ENCODE results near the gene LAMA2. TPM values are rescaled to one million over a fixed set of nuclear protein-coding genes. Genes with fewer than 3 reads are reported as not detected.

LAMA2 gene
- total RNA-seq, 1 donor from 2014 or later, result 1.4 TPM

- H3K36me3 ChIP-seq (ENCODE audit: control insufficient read depth, insufficient read depth, low read length), result no peaks in the 10 kb centered on the region
- TF ChIP-seq, protein P1, sequence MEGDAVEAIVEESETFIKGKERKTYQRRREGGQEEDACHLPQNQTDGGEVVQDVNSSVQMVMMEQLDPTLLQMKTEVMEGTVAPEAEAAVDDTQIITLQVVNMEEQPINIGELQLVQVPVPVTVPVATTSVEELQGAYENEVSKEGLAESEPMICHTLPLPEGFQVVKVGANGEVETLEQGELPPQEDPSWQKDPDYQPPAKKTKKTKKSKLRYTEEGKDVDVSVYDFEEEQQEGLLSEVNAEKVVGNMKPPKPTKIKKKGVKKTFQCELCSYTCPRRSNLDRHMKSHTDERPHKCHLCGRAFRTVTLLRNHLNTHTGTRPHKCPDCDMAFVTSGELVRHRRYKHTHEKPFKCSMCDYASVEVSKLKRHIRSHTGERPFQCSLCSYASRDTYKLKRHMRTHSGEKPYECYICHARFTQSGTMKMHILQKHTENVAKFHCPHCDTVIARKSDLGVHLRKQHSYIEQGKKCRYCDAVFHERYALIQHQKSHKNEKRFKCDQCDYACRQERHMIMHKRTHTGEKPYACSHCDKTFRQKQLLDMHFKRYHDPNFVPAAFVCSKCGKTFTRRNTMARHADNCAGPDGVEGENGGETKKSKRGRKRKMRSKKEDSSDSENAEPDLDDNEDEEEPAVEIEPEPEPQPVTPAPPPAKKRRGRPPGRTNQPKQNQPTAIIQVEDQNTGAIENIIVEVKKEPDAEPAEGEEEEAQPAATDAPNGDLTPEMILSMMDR (IDR thresholded peaks at IDR 0.05; ENCODE audit: insufficient read depth, low read length, poor library complexity, severe bottlenecking), result no peak
- H3K4me3 ChIP-seq (ENCODE audit: low read depth, low read length), result no peak overlapping the region
- DNase-seq (ENCODE audit: low read depth), result no peak
- H3K27me3 ChIP-seq (ENCODE audit: control insufficient read depth, insufficient read depth, low read length), result no peaks in the 10 kb centered on the region
Observed at GRCh38 chr6:129434091-129434490, 551.2 kb downstream of the LAMA2 start.

DNA sequence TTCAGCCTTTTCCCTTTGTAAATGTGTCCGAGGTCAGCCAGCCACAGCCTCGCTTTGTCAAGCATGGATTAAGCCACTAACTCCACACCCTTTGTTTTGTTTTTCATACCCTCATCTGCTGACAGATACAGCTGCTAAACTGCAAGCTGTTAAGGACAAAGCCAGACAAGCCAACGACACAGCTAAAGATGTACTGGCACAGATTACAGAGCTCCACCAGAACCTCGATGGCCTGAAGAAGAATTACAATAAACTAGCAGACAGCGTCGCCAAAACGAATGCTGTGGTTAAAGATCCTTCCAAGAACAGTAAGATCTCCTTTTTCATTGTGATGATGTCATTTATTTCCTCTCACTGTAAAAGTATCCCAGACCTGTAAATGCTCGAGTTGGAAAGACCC is 557.8 kb downstream of the LAMA2 start:
- Histone ChIP-seq H3K4me3 (ENCODE audit: low read depth, low read length) (no peak overlapping the region), H3K27me3 (ENCODE audit: control insufficient read depth, insufficient read depth, low read length) (no peaks in the 10 kb centered on the region), H3K36me3 (ENCODE audit: control insufficient read depth, insufficient read depth, low read length) (no peaks in the 10 kb centered on the region)
- TF ChIP-seq, protein P1 (IDR thresholded peaks at IDR 0.05; ENCODE audit: insufficient read depth, low read length, poor library complexity, severe bottlenecking), result no peak
- no peak for DNase-seq (ENCODE audit: low read depth)

DNA sequence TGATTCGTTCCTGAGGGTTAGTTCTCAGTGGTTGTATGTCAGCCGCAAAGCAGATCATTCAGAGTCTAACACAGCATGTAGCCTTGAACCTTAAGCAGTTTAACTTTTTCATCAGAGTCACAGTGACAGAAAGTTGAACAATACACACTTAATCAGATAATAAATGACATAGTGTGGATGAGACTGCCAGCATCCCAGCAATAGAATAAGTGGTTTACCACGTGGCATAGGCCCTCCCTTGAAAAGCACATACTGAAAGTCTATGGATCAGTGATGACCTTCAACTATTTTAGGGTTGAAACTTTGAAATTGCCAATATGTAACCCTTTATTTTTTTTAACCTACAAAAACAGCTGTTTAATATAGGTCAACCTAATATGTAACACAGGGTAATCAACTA is 561.7 kb downstream of the LAMA2 start:
- no peak for DNase-seq (ENCODE audit: low read depth)
- TF ChIP-seq, protein P1 (IDR thresholded peaks at IDR 0.05; ENCODE audit: insufficient read depth, low read length, poor library complexity, severe bottlenecking), result no peak
- Histone ChIP-seq H3K27me3 (ENCODE audit: control insufficient read depth, insufficient read depth, low read length) (no peaks in the 10 kb centered on the region), H3K36me3 (ENCODE audit: control insufficient read depth, insufficient read depth, low read length) (no peaks in the 10 kb centered on the region), H3K4me3 (ENCODE audit: low read depth, low read length) (no peak overlapping the region)

DNA sequence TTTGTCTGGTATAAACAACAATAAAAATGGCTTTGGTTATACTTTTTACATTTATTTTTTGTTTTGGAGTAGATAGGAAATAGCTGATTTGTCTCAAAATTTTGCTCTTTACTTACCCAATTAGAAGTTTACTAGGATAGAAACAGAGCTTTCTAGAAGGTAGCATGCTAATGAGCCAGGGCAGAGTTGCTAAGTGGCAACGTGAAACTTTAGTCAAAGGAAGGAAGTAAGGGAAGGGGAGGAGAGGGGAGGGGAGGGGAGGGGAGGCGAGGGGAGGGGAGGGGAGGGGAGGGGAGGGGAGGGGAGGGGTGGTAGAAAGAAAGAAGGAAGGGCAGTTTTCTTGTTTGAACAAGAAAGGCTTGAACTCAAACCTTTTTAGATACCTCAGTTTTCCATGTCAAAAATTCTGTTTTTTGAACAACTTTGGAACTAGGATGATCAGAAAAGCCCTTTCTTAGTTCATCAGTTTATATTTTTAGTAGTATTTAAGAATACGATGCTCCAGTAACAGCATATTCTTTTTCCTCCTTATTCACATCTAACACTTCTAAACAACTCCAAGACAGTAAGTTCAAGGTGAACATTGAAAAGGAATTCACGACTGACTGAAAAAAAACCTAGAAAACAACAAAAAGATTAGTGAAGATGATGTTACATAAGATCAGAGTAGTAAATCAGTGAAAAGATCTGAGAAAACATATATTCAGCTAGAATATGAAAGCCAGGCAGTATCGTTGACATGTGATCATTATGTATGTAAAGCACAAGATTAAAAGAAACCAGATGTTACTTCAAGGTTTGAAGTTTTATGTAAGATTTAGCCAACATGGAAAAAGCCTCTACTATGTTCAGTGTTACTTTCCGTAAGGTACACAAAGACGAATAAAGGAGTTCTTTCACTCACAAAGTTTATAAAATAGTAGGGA is 563.6 kb downstream of the LAMA2 start:
- no peak for DNase-seq (ENCODE audit: low read depth)
- no peak overlapping the region for H3K4me3 ChIP-seq (ENCODE audit: low read depth, low read length)
- no peaks in the 10 kb centered on the region for H3K27me3 ChIP-seq (ENCODE audit: control insufficient read depth, insufficient read depth, low read length)
- TF ChIP-seq, protein P1 (IDR thresholded peaks at IDR 0.05; ENCODE audit: insufficient read depth, low read length, poor library complexity, severe bottlenecking), result no peak
- no peaks in the 10 kb centered on the region for H3K36me3 ChIP-seq (ENCODE audit: control insufficient read depth, insufficient read depth, low read length)

DNA sequence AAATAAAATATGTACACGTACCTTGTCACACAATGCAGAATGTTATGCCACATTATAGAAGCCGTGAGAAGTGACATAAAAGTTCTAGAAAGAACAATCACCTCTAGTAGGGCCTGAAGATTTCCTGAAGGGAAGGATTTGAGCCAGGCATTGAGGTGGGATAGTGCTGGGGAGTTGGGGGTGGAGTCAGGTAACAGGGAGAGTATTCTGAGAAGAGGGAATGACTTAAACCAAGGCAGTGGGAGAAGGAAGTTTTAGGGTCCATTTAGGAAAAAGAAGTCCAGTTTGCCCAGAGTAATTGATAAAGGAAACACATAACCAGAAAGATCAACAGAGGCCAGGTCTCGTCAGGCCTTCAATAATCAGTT is 564.2 kb downstream of the LAMA2 start:
- TF ChIP-seq, protein P1 (IDR thresholded peaks at IDR 0.05; ENCODE audit: insufficient read depth, low read length, poor library complexity, severe bottlenecking), result no peak
- Histone ChIP-seq H3K4me3 (ENCODE audit: low read depth, low read length) (no peak overlapping the region), H3K27me3 (ENCODE audit: control insufficient read depth, insufficient read depth, low read length) (no peaks in the 10 kb centered on the region), H3K36me3 (ENCODE audit: control insufficient read depth, insufficient read depth, low read length) (no peaks in the 10 kb centered on the region)
- DNase-seq (ENCODE audit: low read depth), result no peak

DNA sequence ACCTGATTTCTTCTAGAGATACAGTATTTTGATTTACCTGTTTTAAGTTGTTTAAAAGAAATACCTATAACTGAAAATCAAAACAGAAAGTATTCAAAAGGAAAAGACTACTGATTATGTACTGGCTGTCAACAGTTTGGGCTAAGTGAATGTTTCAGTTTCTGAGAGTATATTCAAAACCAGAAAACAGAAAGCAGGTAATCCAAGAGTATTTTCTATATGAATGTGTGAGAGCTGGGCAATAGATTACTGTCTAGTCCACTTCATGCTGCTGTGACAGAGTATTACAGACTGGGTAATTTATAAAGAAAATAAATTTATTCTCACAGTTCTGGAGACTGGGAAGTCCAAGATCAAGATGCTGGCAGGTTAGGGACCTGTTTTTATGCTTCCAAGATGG is 566.0 kb downstream of the LAMA2 start:
- Histone ChIP-seq H3K36me3 (ENCODE audit: control insufficient read depth, insufficient read depth, low read length) (no peaks in the 10 kb centered on the region), H3K4me3 (ENCODE audit: low read depth, low read length) (no peak overlapping the region), H3K27me3 (ENCODE audit: control insufficient read depth, insufficient read depth, low read length) (no peaks in the 10 kb centered on the region)
- no peak for DNase-seq (ENCODE audit: low read depth)
- TF ChIP-seq, protein P1 (IDR thresholded peaks at IDR 0.05; ENCODE audit: insufficient read depth, low read length, poor library complexity, severe bottlenecking), result no peak

All from kidney epithelial cell (primary cell).